ENCODE results near the gene DNAJB14.

Gene DNAJB14

GRCh38 chr4:99868126-99868596 is 78.3 kb downstream of the DNAJB14 start:
- Histone ChIP-seq H3K27ac (ENCODE audit: low read depth, low read length) (no peak overlapping the region; the same call in 1 of the 2 replicates), H3K4me3 (ENCODE audit: low read depth, low read length) (no peak overlapping the region), H3K27me3 (ENCODE audit: control insufficient read depth, insufficient read depth, low read length) (no peaks in the 10 kb centered on the region), H3K4me1 (ENCODE audit: control insufficient read depth, insufficient read depth, low read length) (peaks cover 7% of the 10 kb centered on the region), H3K36me3 (ENCODE audit: control insufficient read depth, insufficient read depth, low read length) (no peaks in the 10 kb centered on the region), H3K9me3 (ENCODE audit: control insufficient read depth, insufficient read depth, low read depth, low read length) (no peaks in the 10 kb centered on the region), H3K9ac (ENCODE audit: low read length) (no peak overlapping the region)

- no peaks in the 10 kb centered on the region for H3K27me3 ChIP-seq (ENCODE audit: control insufficient read depth, insufficient read depth, low read length)
- H3K4me1 ChIP-seq (ENCODE audit: control insufficient read depth, insufficient read depth, low read length) = peaks cover 7% of the 10 kb centered on the region
- no peak overlapping the region for H3K9ac ChIP-seq (ENCODE audit: low read length)
- H3K36me3 ChIP-seq (ENCODE audit: control insufficient read depth, insufficient read depth, low read length) = no peaks in the 10 kb centered on the region
- H3K4me3 ChIP-seq (ENCODE audit: low read depth, low read length) = no peak overlapping the region
- H3K27ac ChIP-seq (ENCODE audit: low read depth, low read length) = no peak overlapping the region
- H3K9me3 ChIP-seq (ENCODE audit: control insufficient read depth, insufficient read depth, low read depth, low read length) = no peaks in the 10 kb centered on the region
Measured at GRCh38 chr4:99863804-99864203, 82.6 kb downstream of the DNAJB14 start.

GRCh38 chr4:99861120-99861905 is 85.1 kb downstream of the DNAJB14 start:
- H3K4me1 ChIP-seq (ENCODE audit: control insufficient read depth, insufficient read depth, low read length) = peaks cover 1% of the 10 kb centered on the region; the same call in 1 of the 2 replicates
- H3K36me3 ChIP-seq (ENCODE audit: control insufficient read depth, insufficient read depth, low read length) = no peaks in the 10 kb centered on the region
- H3K9me3 ChIP-seq (ENCODE audit: control insufficient read depth, insufficient read depth, low read depth, low read length) = no peaks in the 10 kb centered on the region
- H3K9ac ChIP-seq (ENCODE audit: low read length) = no peak overlapping the region
- H3K27ac ChIP-seq (ENCODE audit: low read depth, low read length) = no peak overlapping the region
- H3K4me3 ChIP-seq (ENCODE audit: low read depth, low read length) = no peak overlapping the region
- no peaks in the 10 kb centered on the region for H3K27me3 ChIP-seq (ENCODE audit: control insufficient read depth, insufficient read depth, low read length)

GRCh38 chr4:99860521-99860920 is 85.9 kb downstream of the DNAJB14 start:
- H3K36me3 ChIP-seq (ENCODE audit: control insufficient read depth, insufficient read depth, low read length) = no peaks in the 10 kb centered on the region
- no peak overlapping the region for H3K27ac ChIP-seq (ENCODE audit: low read depth, low read length)
- no peak overlapping the region for H3K4me3 ChIP-seq (ENCODE audit: low read depth, low read length)
- peaks cover 4% of the 10 kb centered on the region; the same call in 1 of the 2 replicates for H3K4me1 ChIP-seq (ENCODE audit: control insufficient read depth, insufficient read depth, low read length)
- H3K9ac ChIP-seq (ENCODE audit: low read length) = no peak overlapping the region
- H3K9me3 ChIP-seq (ENCODE audit: control insufficient read depth, insufficient read depth, low read depth, low read length) = no peaks in the 10 kb centered on the region
- H3K27me3 ChIP-seq (ENCODE audit: control insufficient read depth, insufficient read depth, low read length) = no peaks in the 10 kb centered on the region

- Histone ChIP-seq H3K9me3 (ENCODE audit: control insufficient read depth, insufficient read depth, low read depth, low read length) (no peaks in the 10 kb centered on the region), H3K4me3 (ENCODE audit: low read depth, low read length) (no peak overlapping the region), H3K27ac (ENCODE audit: low read depth, low read length) (no peak overlapping the region), H3K27me3 (ENCODE audit: control insufficient read depth, insufficient read depth, low read length) (no peaks in the 10 kb centered on the region), H3K4me1 (ENCODE audit: control insufficient read depth, insufficient read depth, low read length) (peaks cover 4% of the 10 kb centered on the region; the same call in 1 of the 2 replicates), H3K9ac (ENCODE audit: low read length) (no peak overlapping the region), H3K36me3 (ENCODE audit: control insufficient read depth, insufficient read depth, low read length) (no peaks in the 10 kb centered on the region)
Measured at GRCh38 chr4:99859618-99860017, 86.8 kb downstream of the DNAJB14 start.

GRCh38 chr4:99857307-99857706 is 89.1 kb downstream of the DNAJB14 start:
- H3K27me3 ChIP-seq (ENCODE audit: control insufficient read depth, insufficient read depth, low read length) = no peaks in the 10 kb centered on the region
- no peak overlapping the region for H3K27ac ChIP-seq (ENCODE audit: low read depth, low read length)
- H3K4me3 ChIP-seq (ENCODE audit: low read depth, low read length) = no peak overlapping the region
- H3K4me1 ChIP-seq (ENCODE audit: control insufficient read depth, insufficient read depth, low read length) = peaks cover 4% of the 10 kb centered on the region; the same call in 1 of the 2 replicates
- no peaks in the 10 kb centered on the region for H3K36me3 ChIP-seq (ENCODE audit: control insufficient read depth, insufficient read depth, low read length)
- H3K9me3 ChIP-seq (ENCODE audit: control insufficient read depth, insufficient read depth, low read depth, low read length) = no peaks in the 10 kb centered on the region
- H3K9ac ChIP-seq (ENCODE audit: low read length) = no peak overlapping the region

- Histone ChIP-seq H3K27ac (ENCODE audit: low read depth, low read length) (no peak overlapping the region), H3K27me3 (ENCODE audit: control insufficient read depth, insufficient read depth, low read length) (no peaks in the 10 kb centered on the region), H3K4me3 (ENCODE audit: low read depth, low read length) (no peak overlapping the region), H3K4me1 (ENCODE audit: control insufficient read depth, insufficient read depth, low read length) (peaks cover 4% of the 10 kb centered on the region; the same call in 1 of the 2 replicates), H3K36me3 (ENCODE audit: control insufficient read depth, insufficient read depth, low read length) (no peaks in the 10 kb centered on the region), H3K9ac (ENCODE audit: low read length) (no peak overlapping the region), H3K9me3 (ENCODE audit: control insufficient read depth, insufficient read depth, low read depth, low read length) (no peaks in the 10 kb centered on the region)
Measured at GRCh38 chr4:99856166-99856565, 90.3 kb downstream of the DNAJB14 start.

GRCh38 chr4:99855678-99856077 is 90.7 kb downstream of the DNAJB14 start:
- no peaks in the 10 kb centered on the region for H3K36me3 ChIP-seq (ENCODE audit: control insufficient read depth, insufficient read depth, low read length)
- no peaks in the 10 kb centered on the region for H3K9me3 ChIP-seq (ENCODE audit: control insufficient read depth, insufficient read depth, low read depth, low read length)
- peaks cover 4% of the 10 kb centered on the region; the same call in 1 of the 2 replicates for H3K4me1 ChIP-seq (ENCODE audit: control insufficient read depth, insufficient read depth, low read length)
- H3K9ac ChIP-seq (ENCODE audit: low read length) = no peak overlapping the region
- H3K4me3 ChIP-seq (ENCODE audit: low read depth, low read length) = no peak overlapping the region
- H3K27me3 ChIP-seq (ENCODE audit: control insufficient read depth, insufficient read depth, low read length) = no peaks in the 10 kb centered on the region
- no peak overlapping the region for H3K27ac ChIP-seq (ENCODE audit: low read depth, low read length)

GRCh38 chr4:99853999-99854398 is 92.4 kb downstream of the DNAJB14 start:
- Histone ChIP-seq H3K27ac (ENCODE audit: low read depth, low read length) (no peak overlapping the region), H3K27me3 (ENCODE audit: control insufficient read depth, insufficient read depth, low read length) (no peaks in the 10 kb centered on the region), H3K9me3 (ENCODE audit: control insufficient read depth, insufficient read depth, low read depth, low read length) (no peaks in the 10 kb centered on the region), H3K4me1 (ENCODE audit: control insufficient read depth, insufficient read depth, low read length) (peaks cover 4% of the 10 kb centered on the region; the same call in 1 of the 2 replicates), H3K9ac (ENCODE audit: low read length) (no peak overlapping the region), H3K36me3 (ENCODE audit: control insufficient read depth, insufficient read depth, low read length) (no peaks in the 10 kb centered on the region), H3K4me3 (ENCODE audit: low read depth, low read length) (no peak overlapping the region)

GRCh38 chr4:99853190-99853589 is 93.2 kb downstream of the DNAJB14 start:
- H3K36me3 ChIP-seq (ENCODE audit: control insufficient read depth, insufficient read depth, low read length) = no peaks in the 10 kb centered on the region
- H3K27me3 ChIP-seq (ENCODE audit: control insufficient read depth, insufficient read depth, low read length) = no peaks in the 10 kb centered on the region
- peaks cover 4% of the 10 kb centered on the region; the same call in 1 of the 2 replicates for H3K4me1 ChIP-seq (ENCODE audit: control insufficient read depth, insufficient read depth, low read length)
- H3K9ac ChIP-seq (ENCODE audit: low read length) = no peak overlapping the region
- H3K27ac ChIP-seq (ENCODE audit: low read depth, low read length) = no peak overlapping the region
- H3K4me3 ChIP-seq (ENCODE audit: low read depth, low read length) = no peak overlapping the region
- no peaks in the 10 kb centered on the region for H3K9me3 ChIP-seq (ENCODE audit: control insufficient read depth, insufficient read depth, low read depth, low read length)

- peaks cover 4% of the 10 kb centered on the region; the same call in 1 of the 2 replicates for H3K4me1 ChIP-seq (ENCODE audit: control insufficient read depth, insufficient read depth, low read length)
- H3K9ac ChIP-seq (ENCODE audit: low read length) = no peak overlapping the region
- no peaks in the 10 kb centered on the region for H3K27me3 ChIP-seq (ENCODE audit: control insufficient read depth, insufficient read depth, low read length)
- no peak overlapping the region for H3K4me3 ChIP-seq (ENCODE audit: low read depth, low read length)
- H3K36me3 ChIP-seq (ENCODE audit: control insufficient read depth, insufficient read depth, low read length) = no peaks in the 10 kb centered on the region
- no peaks in the 10 kb centered on the region for H3K9me3 ChIP-seq (ENCODE audit: control insufficient read depth, insufficient read depth, low read depth, low read length)
- no peak overlapping the region for H3K27ac ChIP-seq (ENCODE audit: low read depth, low read length)
Measured at GRCh38 chr4:99852199-99852749, 94.1 kb downstream of the DNAJB14 start.
